GM19468 (cell line): ENCODE measurements around the gene DNAAF5.
"Not testable (repeated sequence)": the region's sequence is repeated elsewhere in the genome, so short reads cannot be mapped to it uniquely, and the experiment has no call there.

ENCODE experiments used
- ATAC-seq: cut with Tn5 transposase; IDR thresholded peaks from one replicate; pipeline ENCODE4 v1.9.1; 2021; ENCODE audit warnings: mild to moderate bottlenecking, moderate library complexity, moderate number of reproducible peaks; ENCODE audit not compliant: unreplicated experiment; ENCODE audit errors: extremely low read depth

Gene DNAAF5

DNA sequence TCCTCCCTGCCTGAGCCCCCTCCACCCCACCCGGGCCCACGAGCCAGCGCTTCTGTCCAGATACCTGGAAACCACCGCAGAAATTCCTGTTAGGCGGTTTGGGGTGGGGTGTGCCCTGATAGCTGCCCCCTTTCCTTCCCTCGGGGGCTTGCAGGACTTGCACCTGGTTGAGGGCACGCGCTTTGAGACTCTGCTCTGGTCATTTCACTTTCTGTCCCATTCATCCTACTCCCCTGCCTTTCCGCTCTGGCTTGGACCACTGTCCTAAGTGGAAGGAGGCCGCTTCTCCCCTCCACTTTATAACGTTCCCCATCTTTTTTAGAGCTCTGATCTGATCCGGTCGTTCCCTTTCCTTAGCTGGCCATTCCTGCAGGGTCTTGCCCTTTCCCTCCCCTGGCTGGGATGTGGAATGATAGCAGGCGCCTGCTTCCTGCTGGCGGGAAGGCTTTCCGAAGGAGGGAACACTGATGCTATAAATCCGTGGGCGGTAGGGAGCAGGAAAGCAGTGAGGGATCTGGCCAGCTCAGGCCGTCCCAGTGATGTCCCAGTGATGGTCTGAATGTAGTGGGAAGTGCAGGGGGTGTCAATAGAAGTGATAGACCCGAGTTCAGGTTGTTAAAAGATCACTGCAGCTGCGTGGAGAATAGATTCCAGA is 1.4 kb downstream of the DNAAF5 start:
- ATAC-seq = no peak

DNA sequence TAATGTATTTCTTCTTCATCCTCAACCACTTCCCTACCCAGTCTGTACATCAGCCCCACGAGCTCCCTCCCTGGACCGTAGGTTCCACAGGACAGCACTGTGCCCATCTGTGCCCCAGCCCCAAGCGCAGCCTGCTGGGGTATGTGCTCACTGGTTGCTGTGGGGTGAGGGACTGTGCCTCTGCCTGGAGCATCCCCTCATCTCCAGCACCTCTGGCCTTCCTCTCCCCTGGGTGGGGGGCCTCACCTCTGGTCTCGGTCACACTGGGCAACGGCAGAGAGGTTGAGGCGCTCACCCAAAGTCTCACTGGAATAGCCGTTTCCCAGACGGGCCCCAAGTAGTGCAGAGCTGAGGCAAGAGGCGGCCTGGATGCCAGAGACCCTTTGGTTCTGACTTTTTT is 2.1 kb downstream of the DNAAF5 start:
- no peak for ATAC-seq

DNA sequence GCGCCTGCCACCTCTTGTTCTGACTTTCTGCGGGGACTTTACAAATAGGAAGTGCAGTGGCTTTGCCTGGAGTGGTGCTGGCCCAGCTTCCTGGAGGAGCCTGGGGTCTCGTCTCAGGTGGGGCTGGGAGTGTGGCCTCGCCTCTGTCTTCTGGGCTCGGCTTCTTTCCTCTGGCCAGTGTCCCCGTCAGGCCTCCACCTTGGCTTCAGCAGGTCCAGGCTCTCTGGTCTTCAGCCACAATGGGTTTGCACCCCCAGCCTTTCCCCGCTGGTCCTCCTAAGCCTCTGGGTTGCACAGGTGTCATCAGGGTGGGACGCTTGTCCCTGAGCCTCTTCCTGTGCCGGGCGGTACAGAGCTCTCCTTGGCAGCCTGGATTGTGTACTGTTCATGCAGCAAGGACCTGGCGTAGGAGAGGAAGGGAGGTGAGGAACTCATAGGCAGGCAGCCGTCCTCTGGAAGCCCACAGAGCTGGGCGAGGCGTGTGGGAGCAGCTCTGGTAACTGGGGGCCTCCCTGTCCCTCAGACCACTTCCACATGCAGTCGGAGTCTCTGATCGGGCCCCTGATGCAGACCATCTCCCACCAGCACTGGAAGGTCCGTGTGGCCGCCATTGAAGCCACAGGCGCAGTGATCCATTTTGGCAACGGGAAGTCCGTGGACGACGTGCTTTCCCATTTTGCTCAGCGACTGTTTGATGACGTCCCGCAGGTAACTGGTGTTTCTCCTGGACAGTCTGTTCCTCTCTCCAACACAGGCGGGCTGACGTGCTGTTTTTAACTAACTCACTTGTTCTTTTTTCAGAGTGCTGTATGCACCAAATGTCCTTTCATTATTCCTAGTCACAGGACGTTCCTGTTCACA is 2.9 kb downstream of the DNAAF5 start:
- ATAC-seq = no peak

- ATAC-seq = no peak
Measured at GRCh38 chr7:730501-731439, 4.3 kb downstream of the DNAAF5 start.

DNA sequence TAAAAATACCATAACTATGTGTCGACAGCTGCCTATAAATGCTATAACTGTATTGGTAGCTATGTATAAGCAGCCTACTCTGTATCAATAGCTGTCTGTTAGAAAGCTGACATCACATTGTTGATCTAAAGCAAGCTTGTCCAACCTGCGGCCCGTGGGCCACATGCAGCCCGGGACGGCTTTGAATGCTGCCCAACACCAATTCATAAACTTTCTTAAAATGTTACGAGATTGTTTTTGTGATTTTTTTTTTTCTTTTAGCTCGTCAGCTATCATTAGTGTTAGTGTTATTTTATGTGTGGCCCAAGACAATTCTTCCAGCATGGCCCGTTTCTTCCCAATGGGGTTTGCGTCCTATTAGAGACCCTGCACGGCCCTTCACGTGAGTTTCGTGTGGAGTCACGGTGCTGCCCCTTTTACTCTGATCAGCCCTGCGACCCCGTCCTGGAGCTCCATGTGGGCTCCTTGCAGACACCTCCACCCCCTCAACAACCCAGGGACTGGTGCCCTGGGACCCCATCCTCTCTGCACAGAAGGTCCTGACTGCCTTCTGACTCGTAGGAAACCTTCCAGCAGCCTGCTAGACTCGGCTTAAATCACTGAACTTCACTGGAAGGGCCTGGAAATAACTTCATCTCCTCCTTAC is 5.1 kb downstream of the DNAAF5 start:
- no peak for ATAC-seq

DNA sequence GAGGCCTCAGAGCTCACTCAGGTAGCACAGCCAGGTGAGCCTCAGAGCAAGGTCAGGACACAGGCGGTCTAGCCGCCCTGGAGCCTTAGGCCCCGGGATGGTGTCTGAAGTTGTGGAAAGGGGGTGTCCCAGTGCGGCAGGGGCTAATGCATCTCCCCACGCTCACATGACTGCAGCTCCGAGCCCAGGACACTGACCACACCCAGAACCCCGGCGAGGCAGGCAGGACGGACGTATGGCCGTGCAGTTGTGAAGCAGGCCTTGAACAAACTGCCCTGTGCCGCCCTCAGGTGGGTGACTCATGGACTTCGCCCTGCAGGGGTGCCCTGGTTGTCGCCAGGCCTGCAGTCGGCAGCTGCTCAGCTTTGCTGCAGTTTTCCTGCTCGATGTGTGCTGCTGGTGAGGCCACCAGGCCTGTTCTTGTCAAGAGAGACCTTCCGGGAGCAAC is 5.6 kb downstream of the DNAAF5 start:
- no peak for ATAC-seq

DNA sequence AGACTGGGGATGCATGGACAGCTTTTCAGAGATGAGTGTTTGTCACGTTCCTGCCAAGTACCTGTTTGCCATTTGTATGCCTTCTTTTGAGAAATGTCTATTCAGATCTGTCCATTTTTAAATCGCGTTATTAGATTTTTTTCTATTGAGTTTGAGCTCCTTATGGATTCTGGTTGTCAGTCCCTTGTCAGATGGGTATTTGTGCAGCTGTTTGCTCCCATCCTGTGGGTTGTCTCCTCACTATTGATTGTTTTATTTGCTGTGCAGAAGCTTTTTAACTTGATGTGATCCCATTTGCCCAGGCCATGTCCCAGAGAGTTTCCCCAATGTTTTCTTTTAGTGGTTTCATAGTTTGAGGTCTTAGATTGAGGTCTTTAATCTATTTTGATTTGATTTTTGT is 6.1 kb downstream of the DNAAF5 start:
- no peak for ATAC-seq

DNA sequence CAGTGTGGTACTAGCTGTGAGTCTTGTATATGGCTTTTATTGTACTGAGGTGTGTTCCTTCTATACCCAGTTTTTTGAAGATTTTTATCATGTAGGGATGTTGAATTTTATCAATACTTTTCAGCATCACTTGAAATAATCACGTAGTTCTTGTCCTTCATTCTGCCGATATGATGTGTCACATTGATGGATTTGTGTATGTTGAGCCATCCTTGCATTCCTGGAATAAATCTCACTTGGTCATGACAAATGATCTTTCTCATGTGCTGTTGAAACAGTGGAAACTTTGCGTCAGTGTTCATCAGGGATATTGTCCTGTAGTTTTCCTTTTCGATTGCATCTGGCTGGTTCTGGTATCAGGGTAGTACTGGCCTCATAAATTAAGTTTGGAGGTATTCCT is 7.7 kb downstream of the DNAAF5 start:
- no peak for ATAC-seq

DNA sequence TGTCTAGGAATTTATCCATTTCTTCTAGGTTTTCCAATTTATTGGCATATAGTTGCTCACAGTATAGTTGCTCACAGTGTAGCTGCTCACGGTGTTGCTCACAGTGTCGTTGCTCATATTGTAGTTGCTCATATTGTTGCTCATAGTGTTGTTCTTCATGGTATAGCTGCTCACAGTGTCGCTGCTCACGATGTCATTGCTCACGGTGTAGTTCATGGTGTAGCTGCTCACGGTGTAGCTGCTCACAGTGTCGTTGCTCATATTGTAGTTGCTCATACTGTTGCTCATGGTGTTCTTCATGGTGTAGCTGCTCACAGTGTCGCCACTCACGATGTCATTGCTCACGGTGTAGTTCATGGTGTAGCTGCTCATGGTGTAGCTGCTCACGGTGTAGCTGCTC is 8.3 kb downstream of the DNAAF5 start:
- ATAC-seq = no peak

DNA sequence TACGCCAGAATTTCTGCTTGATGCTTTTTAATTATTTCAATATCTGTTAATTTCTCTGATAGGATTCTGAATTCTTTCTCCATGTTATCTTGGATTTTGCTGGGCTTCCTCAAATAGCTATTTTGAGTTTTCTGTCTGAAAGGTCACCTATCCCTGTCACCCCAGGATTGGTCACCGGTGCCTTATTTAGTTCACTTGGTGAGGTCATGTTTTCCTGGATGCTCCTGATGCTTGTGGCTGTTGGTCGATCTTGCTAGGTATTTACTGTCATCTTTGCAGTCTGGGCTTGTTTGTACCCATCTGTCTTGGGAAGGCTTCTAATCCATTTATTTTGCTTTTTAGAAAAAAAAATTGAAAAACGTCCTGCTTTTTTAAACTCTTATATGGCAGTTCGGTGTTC is 11.7 kb downstream of the DNAAF5 start:
- ATAC-seq = no peak

GRCh38 chr7:738723-739454 is 12.4 kb downstream of the DNAAF5 start:
- ATAC-seq = no peak

- ATAC-seq = no peak
Measured at GRCh38 chr7:739455-739982, 13.0 kb downstream of the DNAAF5 start.

GRCh38 chr7:739983-740942 is 13.8 kb downstream of the DNAAF5 start:
- no peak for ATAC-seq

DNA sequence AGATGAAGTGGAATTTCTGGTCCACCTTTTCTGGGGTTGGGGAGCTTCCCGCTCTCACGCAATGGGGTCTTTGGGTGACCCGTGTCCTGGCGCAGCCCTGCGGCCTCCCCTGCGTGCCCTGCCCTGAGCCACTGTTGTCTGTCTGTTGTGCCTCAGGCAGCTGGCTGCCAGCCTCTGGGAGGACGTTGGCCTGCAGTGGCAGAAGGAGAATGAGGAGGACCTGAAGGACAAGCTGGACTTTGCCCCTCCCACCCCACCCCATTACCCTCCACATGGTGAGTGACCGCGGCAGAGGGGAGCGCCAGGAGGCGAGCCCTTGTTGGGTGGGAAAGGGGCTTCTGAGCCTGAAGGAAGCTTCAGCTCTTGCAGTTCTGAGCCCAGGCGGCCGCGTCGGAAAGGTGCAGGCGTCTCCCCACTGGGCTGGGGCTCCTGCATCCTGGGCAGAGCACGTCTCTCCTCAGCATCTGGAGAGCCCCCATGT is 14.7 kb downstream of the DNAAF5 start:
- ATAC-seq = no peak

- ATAC-seq = no peak
Measured at GRCh38 chr7:741850-742249, 15.4 kb downstream of the DNAAF5 start.

- no peak for ATAC-seq
Measured at GRCh38 chr7:742791-743190, 16.3 kb downstream of the DNAAF5 start.

GRCh38 chr7:743341-744127 is 17.0 kb downstream of the DNAAF5 start:
- ATAC-seq = not testable (repeated sequence)
